GM18858 (cell line): ENCODE results near the gene KY.

ENCODE experiments used
- ATAC-seq: cut with Tn5 transposase; IDR thresholded peaks from one replicate; pipeline ENCODE4 v1.9.1; 2021; ENCODE audit not compliant: unreplicated experiment

The KY gene

GRCh38 chr3:134559591-134559990 lies 91.2 kb downstream of the KY start:
- no peak for ATAC-seq
